HG03442 (cell line): ENCODE data around the gene XYLT1.

Experiments used
- ATAC-seq: cut with Tn5 transposase; IDR thresholded peaks from one replicate; pipeline ENCODE4 v1.9.1; 2021; ENCODE audit warnings: mild to moderate bottlenecking, moderate library complexity; ENCODE audit not compliant: unreplicated experiment

Gene XYLT1

DNA sequence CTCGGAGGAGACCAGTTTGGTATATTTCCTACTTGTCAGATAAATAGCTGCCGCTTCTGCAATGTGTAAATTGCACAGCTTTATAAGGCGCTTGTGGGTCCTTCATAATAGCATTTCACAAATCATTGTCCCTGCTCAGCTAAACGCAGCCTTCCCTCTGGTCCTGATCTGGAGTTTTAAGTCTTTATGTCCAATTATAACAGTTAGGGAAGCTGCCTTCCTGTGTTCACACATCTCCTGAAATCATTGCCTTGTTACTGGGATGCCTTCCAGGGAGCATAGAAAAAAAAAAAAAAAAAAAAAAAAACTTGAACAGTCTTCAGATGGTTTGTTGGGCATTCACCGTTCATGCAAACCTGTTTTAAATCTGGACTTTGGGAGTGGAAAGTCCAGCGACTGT is 342.0 kb downstream of the XYLT1 start:
- no peak for ATAC-seq

DNA sequence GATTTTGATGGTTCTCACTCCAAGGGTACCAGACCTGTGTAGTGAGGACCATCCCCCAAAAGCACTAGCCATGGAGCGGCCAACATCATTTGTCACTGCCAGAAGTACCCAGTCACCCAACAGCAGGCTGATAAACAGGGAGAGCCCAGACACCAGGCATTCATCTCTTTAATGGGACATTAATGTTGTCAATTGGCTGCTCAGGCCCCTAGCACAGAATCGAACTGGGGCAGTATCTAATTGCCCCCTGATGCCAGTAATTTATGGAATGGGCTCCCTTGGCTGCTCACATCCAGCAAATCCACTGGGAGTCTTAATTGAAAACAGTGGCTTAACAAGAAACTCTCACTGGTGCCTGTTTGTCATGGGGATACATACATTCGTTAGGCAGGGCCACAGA is 344.6 kb downstream of the XYLT1 start:
- no peak for ATAC-seq

DNA sequence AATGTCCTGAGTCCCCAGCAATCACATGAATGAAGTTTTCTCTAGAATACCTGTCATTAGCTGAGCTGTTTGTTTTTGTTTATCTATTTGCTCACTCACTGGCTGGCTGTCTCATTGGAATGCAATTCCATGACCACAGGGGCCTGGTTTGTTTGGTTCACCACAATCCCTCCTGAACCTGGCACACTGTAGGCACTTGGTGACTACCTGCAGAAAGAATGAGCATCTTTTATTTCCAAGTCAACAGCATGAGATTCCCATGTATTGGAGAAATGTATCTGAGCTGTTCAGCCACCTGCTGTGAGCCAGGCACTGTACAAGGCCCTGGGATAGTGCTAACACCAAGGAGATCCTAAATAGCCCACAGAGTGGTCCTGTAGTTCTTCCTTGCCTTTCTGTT is 345.1 kb downstream of the XYLT1 start:
- ATAC-seq = no peak

DNA sequence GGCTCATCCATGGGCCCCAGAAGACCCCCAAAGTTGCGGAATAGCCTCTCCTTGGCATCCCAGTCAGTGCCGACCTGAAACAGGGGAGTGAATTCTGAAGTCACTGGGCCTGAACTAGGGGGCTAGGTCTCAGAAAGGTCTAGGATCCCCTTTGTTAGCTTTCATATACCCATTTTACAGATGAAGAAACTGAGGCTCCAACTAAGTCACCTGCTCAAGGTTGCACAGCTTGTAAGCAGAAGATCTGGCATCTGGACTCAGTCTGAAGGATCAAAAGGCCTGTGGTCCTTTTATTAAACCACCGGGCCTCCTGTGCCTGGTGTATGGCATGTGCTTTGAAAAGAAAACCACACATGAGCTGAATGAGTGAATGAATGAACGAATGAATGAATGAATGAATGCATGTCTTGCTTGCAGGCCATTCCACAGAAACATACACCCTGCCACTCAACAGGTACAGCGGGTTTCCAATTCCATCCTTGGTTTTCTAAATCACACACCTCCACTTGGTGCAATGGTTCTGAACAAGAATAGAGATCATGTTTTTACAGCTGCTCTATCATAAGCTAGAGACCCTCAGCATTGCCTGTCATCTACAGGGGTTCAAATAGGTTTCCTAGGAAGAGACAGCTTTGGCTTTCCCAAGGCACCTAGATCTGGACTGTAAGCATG is 352.7 kb downstream of the XYLT1 start:
- ATAC-seq = no peak

DNA sequence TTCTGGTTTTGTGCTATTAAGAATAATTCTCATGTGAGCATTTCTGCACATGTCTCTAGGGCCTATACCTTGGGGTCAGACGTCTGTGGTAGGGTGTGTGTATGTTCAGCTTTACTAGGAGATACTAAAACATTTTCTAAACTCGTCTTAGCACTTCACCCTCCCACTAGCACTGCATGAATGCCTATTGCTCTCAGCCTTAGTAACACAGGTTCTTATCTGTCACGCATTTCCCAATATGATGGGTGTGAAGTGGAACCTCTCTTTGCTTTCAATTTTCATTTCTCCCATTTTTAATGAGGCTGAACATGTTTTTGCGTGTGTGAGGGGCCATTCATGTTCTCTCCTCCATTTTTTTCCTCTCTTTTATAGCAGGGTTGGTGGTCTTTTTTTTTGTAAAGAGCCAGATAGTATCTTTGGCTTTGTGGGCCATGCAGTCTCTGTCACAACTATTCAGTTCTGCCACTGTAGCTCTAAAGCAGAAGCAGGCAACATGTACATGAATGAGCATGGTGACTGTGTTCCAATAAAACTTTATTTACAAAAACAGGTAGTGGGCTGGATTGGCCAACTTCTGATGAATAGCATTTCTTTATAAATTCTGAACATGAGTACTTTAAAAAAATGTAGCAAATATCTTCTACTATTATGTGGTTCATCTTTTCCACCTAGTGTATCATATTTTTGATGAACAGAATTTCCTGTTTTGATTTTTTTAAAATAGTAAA is 354.0 kb downstream of the XYLT1 start:
- ATAC-seq = no peak

DNA sequence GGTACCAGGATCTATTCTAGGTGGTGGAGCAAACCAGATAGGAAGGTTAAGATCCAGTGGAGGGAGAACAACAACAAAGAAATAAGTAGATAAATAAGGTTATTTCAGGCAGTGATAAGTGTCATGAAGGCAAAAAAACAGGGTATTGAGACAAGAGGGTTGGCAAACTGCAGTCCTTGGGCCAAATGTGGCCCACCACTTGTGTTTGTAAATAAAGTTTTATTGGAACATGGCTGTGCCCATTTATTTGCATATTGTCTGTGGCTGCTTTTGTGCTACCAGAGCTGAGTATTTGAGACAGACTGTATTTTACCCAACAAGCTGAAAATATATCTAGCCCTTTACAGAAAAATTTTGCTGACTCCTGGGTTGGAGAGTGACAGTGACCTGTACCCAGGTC is 361.3 kb downstream of the XYLT1 start:
- ATAC-seq = no peak

DNA sequence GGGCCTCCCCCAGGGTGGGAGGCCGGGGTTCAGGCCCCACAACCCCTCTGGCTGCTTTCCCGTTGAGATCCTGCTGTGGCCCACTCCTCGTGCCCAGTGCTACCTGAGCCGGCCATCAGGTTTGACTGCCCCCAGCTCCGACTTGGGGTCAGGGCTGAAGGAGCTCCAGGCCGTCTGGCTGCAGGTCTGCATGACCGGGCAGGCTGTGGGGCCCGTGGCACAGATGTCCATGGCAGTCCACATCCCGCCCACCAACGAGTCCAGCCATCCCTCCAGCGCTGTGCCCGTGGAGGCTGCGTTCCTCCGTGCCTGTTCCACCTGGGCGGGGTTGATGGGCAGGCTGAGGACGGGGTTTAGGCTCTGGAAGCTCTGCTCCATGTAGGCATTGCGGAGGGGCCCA is 362.2 kb downstream of the XYLT1 start:
- no peak for ATAC-seq

DNA sequence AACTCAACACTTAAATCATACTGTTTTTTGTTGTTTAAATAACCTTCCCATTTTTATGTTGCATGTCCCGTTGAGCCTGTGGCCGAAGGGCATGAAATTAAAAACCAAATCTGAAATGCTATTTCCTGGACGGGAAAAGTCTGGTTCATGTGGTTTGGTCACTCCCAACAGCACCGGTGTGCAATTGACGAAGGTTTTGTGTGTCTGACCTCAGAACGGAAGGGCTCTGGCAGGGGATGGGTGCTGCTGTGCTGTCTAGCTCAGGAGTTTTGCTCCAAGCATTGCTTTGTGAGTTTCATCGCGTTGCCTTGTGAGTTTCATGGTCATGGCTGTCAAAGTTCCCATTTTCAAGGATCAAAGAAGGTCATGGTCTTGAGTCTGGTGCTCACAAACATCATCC is 363.3 kb downstream of the XYLT1 start:
- no peak for ATAC-seq

DNA sequence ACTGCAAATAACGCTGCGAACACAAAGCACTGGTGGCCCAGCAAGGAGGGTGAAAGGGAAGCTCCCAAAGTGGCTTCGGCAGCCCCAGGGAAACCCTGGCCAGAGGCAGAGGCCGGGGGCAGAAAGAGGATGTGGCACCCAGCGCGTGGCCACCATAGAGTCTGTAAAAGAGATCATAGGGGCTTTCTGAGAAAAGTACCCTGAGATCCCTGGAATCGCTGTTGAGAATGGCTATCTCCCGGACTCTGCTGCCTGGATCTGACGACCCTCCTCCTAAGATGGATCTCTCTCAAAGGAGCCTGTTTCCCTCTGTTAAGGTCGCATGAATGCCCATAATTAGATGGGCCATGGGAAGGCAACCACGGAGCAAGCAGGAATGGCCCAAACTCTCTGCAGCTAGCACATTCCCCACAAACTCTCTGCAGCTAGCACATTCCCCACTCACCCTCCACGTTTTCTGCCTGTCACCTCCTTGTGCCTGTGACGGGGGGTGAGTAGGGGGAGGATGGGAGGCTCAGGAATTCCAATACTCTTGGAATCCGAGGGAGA is 364.4 kb downstream of the XYLT1 start:
- no peak for ATAC-seq

DNA sequence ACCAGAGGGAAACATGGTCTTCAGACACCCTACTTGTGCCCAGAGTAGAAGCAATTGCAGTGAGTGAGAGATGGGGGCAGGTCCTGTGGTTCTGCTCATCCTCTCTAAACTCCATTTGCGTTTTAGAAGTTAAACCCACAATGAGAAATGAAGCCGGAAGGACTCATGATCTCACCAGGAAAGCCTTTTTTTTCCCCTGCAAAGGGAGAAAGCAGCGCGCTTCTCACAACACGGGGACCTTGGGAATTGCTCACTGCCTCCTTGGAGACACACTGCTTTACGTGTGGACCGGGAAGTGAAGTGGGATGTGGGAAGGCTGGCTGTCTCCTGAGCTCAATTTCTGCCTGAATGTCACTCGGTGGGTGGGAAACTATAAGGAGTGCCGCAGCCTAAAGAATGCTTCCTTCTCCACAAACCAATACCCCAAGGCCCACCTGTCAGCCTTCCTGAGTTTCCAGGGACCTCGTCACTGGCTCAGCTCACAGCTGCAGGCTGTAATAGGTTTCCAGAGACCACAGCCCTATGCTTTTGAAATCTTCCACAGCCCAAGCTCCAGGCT is 365.4 kb downstream of the XYLT1 start:
- ATAC-seq = no peak

DNA sequence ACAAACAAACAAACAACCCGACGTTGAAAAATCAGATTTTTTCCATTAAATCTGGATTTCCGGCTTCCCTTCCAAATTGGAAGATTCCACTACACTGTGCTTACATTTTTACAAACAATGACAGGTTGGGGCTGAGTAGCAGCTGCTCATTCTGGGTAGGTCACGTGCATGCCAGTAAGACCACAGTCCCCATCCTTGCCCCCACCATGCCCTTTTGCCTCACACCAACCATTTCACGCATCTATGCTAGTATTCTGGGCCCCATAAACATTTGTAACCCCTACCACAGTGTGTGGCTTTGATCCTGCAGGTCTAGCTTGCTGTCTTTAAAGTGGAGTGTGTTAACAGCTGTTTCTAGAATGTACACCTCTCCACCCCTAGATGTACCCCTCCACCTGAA is 366.1 kb downstream of the XYLT1 start:
- ATAC-seq = no peak

DNA sequence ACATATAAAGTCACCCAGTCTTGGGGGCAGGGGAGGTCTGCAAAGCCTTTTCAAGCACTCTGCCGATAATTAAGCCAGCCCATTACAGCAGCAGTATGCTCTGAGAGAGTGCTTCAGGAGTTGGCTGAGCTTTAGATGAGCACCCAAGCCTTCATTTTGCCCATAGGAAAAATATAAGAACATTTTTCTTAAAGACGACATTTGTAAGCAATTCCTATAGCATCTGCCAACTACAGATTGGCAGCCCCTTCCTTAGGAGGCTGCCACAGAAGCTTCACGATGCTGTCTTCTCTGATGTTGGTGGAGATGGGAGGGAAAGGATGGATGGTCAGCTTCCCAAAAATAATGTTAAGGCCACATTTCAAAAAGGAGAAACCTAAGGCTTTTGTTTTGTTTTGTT is 367.5 kb downstream of the XYLT1 start:
- no peak for ATAC-seq

DNA sequence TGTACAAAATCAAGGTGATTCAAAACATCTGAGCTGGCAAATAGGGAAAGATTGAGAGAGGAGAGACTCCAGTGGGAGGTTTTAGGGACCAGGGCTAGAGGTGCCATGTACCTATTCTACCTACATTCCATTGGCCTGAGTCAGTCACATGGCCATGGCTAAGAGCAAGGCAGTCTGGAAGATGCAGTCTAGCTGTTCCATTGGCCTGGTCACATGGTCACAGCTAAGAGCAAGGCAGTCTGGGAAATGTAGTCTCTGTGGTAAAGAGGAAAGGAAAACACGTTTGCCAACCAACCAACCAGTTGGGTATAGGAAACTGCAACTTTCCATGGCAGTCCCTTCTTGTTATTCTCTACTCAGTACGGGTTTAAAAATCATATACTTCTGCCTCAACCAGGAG is 369.1 kb downstream of the XYLT1 start:
- no peak for ATAC-seq

DNA sequence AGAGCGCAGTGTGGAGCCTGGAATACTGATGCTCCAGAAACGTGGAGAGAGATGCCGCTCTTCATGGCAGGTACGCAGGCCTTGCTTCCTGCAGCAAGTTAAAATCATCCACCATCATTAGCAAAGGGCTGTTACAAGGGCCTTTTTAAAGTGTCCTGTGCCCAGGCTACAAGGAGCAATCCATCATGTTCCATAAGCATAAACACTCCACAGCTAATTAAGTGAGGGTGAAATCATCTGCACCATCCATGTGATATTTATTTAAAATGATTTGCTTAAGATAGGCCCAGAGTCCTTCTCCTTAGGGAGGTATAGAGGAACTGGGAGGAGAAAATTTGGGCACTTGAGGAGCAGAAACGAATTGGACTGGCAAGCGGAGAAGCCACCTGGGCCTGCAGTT is 372.1 kb downstream of the XYLT1 start:
- ATAC-seq = no peak

DNA sequence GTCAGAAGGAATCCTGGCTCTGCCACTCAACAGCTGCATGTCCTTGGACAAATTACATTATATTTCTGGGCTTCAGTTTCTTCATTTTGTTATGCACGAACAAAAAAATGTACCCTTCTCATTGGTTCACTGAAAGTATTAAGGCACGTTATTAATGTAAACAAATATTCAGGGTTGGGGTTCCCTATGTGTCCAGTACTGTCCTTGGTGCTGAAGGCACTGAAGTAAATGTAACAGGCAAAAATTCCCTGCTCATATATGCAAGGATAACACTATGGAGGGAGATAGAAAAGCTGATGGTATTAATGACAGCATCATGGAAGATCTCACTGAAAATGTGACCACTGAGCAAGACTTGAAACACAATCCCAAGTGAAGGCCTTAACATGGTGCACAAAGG is 386.6 kb downstream of the XYLT1 start:
- no peak for ATAC-seq

DNA sequence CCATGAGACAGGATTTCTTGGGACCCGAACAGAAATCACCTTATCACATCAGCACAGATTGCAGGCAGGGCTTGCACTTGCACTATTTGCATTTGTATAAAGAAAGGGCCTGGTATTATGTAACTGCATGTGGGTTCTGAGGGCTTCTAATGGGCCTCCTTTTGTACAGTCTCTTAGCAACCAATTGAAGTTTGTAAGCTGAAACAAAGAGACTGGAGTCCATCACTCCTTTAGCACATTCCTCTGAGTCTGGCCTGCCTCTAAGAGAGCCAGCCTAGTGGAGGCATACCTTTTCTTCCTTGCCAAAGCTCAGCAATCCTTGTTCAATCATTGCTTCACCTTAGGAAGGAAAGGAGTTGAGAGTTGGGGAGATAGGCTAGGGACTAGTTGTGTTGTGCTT is 387.1 kb downstream of the XYLT1 start:
- ATAC-seq = no peak

DNA sequence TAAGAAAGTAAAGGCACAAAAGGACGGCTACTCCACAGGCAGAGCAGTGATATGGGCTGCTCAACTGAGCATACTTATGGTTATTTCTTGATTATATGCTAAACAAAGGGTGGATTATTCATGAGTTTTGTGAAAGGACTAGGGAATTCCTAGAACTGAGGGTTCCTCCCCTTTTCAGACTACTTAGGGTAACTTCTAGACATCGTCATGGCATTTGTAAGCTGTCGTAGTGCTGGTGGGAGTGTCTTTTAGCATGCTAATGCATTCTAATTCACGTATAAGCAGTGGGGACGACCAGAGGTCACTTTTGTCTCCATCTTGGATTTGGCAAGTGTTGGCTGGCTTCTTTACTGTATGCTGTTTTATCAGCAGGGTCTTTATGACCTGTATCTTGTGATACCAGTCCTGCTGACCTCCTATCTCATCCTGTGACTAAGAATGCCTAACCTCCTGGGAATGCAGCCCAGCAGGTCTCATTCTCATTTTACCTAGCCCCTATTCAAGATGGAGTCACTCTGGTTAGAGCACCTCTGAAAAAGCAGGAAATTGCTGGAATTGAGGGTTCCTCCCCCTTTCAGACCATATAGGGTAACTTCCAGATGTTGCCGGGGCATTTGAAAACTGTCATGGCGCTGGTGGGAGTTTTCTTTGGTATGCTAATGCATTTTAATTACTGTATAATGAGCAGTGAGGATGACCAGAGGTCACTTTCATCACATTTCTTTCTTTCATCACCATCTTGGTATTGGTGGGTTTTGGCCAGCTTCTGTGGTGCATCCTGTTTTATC is 388.5 kb downstream of the XYLT1 start:
- no peak for ATAC-seq

DNA sequence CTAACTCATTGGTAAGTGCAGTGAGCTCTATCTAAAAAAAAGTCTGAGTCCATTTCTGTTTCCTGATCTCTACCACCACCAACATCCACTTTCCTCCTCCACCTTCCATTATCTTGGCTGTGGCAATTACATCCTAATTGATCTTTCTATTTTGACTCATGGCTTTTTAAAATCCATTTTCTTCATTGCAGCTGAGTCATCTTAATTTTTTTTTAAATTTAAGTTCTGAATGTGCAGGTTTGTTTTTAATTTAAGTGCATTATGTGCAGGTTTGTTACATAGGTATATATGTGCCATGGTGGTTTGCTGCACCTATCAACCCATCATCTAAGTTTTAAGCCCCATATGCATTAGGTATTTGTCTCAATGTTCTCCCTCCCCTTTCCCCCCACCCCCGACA is 390.7 kb downstream of the XYLT1 start:
- ATAC-seq = no peak

DNA sequence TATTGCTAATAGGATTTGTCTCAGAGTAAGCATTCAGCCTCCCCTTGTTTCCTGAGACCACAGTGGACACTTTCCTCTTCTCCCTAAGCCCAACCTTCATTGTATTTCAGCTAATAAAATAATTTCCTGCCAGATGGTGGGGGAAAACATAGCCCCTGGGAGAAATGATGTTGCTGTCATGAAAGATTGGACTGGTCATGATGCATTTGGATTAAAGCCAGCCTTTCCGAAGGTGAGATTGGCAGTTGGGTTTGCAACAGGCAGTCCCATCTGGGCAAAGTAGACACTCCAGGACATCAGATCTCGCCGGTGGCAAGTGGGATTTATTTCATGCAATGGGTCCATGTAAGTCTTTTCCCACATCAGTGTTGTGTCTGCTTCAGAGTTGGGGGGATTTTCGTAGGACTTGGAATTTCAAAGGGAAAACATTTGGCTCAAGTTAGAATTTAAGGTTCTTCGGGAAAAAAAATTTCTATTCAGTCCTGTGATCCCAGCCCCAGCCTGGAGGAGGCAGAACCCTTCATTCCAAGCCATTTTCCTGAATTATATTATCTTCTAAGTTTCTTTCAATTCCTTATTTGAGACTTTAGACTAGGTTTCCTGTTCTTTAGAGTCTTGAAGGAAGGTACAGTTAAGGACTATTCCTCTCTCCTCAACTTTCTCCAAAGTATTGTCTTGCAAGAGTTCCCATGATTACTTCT is 391.7 kb downstream of the XYLT1 start:
- no peak for ATAC-seq

DNA sequence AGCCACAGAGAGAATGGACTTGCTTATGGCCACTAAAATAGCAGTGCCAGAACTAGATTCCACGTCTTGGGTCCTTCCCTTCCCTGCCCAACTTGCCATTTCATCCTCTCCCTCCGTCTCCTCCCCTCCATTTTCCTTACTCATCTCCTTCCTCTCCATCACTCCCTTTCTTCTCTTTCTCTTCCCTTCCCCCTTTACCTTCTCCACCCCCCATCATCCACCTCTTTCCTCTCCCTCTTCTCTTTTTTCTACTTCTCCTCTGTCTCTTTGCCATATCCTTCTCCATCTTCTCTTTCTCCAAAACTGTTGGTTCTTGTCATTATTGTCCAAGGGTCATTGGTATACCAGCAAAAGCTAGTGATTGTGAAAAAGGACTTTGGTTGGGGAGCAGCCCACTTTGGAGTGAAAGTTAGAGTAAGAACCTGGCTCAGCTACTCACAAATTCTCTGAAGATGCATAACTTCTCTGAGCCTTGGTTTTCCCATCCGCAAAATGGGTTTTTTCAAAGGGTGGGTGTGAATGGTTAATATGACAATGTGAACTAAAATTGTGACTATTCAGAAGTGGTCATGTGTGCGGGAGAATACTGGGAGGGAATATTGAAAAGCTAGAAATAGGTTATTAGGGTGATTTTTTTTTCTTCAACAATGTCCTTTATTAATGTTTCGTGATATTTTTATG is 393.8 kb downstream of the XYLT1 start:
- no peak for ATAC-seq
